Embryonic facial prominence (tissue), 1 donor: ENCODE measurements around the gene FAM83G.
"Not testable (repeated sequence)": the region's sequence is repeated elsewhere in the genome, so short reads cannot be mapped to it uniquely, and the experiment has no call there.

Experiments
- DNase-seq: peaks from one replicate; pipeline ENCODE4 v3.0.0-alpha.2; 2016; ENCODE audit errors: extremely low spot score

FAM83G gene, protein sequence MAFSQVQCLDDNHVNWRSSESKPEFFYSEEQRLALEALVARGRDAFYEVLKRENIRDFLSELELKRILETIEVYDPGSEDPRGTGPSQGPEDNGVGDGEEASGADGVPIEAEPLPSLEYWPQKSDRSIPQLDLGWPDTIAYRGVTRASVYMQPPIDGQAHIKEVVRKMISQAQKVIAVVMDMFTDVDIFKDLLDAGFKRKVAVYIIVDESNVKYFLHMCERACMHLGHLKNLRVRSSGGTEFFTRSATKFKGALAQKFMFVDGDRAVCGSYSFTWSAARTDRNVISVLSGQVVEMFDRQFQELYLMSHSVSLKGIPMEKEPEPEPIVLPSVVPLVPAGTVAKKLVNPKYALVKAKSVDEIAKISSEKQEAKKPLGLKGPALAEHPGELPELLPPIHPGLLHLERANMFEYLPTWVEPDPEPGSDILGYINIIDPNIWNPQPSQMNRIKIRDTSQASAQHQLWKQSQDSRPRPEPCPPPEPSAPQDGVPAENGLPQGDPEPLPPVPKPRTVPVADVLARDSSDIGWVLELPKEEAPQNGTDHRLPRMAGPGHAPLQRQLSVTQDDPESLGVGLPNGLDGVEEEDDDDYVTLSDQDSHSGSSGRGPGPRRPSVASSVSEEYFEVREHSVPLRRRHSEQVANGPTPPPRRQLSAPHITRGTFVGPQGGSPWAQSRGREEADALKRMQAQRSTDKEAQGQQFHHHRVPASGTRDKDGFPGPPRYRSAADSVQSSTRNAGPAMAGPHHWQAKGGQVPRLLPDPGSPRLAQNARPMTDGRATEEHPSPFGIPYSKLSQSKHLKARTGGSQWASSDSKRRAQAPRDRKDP

DNA sequence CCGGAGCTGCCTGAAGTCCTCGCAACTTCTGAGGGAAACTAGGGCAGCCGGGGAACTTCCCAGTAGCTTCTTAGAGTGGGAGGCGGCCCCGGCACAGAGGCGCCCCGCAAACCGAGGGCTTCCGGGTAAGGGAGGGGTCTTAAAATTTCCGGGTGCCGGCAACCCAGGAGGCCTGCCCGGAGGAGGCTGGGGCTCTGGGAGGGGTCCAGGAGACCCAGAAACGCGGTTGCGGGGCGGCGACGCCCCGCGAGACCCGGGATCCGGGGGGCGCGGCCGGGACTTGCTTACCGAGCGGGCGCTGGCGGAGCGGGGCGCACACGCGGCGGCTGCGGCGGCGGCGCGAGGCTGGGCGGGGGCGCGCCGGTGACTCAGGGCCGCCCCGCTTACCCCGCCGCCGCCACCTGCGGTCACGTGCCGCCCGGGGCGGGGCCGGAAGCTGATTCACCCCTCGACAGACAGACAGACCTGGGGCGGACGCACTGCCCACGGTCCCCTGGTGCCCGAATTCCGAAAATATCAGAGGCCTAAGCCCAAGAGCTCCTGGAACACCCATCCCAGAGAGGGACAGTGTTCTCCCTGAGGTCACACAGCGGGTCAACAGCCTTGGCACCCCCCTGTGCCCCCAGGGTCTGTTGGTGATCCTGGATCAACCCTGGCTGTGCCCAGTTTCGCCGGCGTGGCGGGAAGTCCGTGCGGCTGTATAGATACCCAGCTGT lies at the start of gene FAM83G:
TSS of gene FAM83G (minus strand) at position 344 of the 716 bp plus-strand sequence. CDS start 723 bp downstream, outside the sequence.
- DNase-seq = no peak

DNA sequence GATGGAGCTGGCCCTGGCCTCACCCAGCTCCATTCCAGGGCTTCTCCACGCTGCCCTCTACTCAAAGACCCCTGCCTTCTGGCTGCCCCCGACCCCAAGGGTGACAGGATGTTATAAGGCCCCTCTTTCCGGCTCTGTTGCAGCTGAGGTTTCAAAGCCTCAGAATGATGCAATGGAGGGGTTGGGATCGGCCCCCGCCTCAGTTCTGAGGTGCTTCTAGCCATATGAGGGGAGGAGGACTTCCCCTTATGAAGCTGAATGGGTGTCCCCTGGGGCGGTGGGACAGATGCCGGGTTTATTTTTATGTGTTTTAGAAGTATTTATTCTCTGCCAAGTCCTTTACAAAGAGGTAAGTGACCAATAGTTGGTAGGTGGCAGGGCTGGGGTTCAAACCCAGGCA lies 44.3 kb upstream of the FAM83G start:
- not testable (repeated sequence) for DNase-seq

DNA sequence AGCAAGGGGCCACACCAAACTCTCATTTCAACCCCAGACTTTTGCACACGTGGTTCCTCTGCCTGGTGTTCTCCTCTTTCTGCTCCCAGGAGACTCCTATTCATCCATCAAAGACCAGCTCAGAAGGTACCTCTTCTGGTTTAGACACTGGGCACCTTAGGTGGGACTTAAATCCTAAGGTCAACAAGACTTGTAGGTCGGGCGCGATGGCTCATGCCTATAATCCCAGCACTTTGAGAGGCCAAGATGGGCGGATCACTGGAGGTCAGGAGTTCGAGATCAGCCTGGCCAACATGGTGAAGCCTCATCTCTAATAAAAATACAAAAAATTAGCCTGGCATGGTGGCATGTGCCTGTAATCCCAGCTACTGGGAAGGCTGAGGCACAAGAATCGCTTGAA lies 42.9 kb upstream of the FAM83G start:
- not testable (repeated sequence) for DNase-seq

DNA sequence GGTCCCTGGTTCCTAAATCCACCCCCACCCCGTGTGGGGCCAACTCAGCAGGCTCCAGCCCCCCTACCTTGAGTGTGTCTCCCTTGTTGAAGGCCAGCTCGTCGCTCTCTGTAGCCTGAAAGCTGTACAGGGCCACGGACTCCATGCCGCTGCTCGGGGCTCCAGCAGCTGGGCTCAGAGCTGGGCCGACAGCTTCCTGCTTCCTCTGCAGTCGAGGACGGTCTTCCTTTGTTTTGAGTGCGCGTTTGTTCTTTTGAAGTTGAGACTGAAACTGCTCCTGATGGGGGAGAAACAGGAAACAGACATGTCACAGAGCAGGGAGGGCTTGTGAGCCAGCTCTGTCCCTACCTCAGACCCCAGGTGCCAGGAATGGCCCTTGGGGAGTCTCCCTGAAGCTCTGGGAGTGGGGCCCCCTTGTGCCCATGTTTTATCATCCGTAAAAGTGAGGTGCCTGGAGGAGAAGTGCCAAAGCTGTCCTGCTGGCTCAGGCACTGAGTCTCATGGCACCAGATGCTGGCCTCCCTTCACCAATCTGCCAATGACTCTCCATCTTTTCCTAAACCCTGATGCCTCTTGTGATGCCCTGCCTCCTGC lies 42.3 kb upstream of the FAM83G start, which contains the start of gene GRAP:
TSS of gene GRAP (minus strand) at position 176 of the 594 bp plus-strand sequence. CDS start at position 145, 31 bp downstream.
- not testable (repeated sequence) for DNase-seq

DNA sequence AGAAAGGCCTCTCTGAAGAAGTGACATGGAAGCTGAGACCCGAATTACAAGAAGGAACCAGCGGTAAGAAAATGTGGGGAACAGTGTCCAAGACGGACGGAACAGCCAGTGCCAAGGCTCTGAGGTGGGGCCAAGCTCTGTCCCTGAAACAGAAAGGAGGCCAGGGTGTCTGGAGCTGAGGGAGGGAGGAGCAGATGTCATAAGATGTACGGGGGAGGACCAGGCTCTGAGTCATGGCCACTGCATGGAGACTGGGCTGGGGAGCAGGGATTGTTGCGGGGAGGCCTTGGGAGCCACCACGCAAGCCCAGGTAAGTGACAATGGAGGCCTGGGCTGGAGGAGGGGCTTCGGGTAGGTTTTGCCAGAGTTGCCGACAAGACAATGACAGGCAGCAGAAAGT lies 40.1 kb upstream of the FAM83G start:
- not testable (repeated sequence) for DNase-seq

DNA sequence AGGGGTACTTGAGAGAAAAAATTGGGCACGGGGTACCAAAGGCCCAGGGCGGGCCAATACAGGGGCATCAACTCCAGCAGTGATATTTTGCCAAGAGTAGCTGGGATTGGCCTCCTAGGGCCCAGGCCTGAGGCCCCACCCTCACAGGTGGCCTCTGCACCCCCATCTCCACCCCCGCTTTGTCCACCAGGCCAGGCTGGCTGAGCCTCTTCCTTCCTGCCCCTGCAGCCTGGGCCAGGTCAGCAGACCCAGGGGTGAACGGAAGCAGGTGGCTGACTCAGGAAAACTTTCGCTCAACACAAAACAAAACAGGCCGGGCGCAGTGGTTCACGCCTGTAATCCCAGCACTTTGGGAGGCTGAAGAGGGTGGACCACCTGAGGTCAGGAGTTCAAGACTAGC lies 38.5 kb upstream of the FAM83G start:
- not testable (repeated sequence) for DNase-seq

DNA sequence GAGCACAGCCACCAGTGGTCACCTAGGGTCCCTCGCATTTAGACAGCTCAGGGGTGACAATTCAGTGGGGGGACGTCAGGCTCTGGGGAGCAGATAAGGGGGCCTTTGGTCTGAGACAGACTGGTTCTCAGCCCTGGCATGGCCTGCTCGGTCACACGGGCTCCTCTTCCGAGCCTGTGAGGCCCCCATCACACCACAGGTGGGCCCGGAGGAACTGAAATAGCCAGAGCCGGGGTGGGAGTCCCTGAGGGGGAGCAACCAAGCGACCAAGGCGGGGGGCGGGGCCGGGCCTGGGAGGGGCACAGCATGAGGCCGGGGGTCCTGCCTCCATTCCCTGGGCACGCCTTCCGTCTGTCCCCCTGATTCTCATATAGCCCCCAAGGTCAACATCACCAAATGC lies 37.8 kb upstream of the FAM83G start:
- DNase-seq = not testable (repeated sequence)

DNA sequence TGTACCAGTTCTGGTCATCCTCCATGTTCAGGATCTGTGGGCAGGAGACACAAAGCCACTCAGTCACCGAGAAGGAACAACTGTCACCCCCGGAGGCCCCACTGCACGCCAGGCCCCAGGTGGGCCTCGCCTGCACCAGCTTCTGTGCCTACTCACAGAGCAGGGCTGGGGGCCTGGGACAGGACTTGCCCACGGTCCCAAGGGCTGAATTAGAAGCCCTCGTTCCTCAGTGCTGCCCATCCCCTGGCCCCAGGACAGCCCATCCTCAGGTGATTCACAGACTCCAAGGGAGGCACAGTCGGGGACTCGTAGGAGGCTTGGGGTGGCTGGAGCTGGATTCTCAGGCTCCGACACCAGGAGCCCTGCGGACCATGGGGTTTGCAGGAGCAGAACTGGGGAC lies 37.3 kb upstream of the FAM83G start:
- DNase-seq = not testable (repeated sequence)

DNA sequence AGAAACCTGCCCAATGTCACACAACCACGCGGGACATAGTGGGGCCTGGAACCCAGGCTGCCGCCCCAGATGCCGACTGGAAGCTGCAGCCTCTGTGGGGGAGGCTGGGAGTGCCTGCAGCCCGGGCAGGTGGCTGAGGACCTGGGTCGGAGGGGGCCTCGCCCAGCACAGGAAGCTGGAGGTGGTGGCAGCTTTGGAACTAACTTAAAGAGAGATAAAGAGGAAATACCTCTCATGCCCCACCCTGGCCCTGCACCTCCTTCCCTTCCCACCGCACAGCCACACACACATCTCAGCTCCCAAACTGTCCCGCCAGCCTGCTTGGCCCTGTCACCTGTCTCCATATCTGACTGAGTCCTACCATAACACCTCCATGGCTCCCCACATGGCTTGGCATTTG lies 35.8 kb upstream of the FAM83G start:
- not testable (repeated sequence) for DNase-seq

DNA sequence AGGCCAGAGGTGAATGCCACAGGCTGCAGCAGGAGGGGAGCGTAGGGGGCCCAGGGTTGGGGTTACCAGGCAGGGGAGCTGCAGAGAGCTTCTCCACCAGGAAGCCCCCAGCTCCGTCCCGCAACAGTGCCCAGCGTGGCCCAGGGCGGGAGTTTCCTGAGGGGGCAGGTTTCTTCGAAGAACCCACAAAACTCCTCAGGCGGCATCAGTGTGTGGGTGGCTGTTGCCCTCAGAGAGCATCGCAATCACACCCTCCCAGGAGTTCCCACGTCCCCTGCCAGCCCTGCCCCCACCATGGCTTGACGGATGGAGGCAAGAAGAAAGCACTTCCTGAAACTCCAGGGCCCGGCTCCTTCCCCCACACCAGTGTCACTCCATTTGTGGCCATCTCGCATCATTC lies 34.2 kb upstream of the FAM83G start:
- not testable (repeated sequence) for DNase-seq

DNA sequence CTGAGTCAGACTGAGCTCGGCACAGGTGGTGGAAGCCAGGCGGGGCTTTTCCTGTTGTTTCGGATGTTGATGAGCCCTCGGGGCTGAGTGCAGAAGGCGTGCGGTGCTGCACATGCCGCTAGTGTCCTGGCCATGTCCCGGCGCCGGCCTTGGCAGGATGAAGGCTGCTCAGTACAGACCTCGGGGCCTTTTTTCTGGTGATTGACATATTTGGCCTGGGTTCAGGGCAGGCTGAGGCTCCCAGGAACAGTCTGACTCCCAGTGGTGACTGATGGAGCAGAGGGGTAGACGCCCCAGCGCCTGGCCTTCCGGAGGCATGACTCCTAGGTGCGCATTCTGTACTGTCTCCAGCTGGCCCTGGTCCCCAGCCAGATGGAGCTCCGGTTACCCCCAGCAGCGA lies 33.4 kb upstream of the FAM83G start:
- DNase-seq = not testable (repeated sequence)

DNA sequence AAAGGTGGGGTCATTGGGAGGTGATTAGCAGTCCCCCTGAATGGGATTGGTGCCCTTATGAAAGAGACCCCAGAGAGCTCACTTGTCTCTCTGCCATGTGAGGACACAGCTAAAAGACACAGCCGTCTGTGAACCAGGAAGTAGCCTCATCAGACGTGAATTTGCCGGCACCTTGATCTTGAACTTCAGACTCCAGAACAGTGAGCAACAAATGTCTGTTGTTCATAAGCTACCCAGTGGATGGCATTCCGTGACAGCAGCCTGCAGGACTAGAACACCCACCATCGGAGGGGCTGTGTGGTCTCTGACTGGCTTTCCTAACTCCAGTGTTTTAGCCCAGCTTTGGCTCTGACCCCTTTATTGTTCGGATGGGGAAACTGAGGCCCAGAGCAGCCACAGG lies 33.0 kb upstream of the FAM83G start:
- DNase-seq = not testable (repeated sequence)

DNA sequence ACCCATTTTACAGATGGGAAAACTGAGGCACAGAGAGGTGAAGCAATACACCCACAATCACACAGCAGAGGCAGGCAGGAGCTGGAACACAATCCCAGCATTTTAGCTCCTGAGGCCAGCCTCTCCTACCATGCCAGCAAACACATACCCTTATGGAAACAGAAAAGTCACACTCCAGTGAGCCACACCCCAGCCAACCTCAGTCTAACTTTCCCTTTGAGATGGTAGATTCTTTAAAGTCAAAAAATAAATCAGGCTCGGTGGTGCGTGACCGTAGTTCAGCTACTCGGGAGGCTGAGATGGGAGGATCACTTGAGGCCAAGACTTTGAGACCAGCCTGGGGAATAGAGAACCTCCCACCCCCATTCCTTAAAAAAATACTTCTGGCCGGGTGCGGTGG lies 31.6 kb upstream of the FAM83G start:
- DNase-seq = not testable (repeated sequence)

DNA sequence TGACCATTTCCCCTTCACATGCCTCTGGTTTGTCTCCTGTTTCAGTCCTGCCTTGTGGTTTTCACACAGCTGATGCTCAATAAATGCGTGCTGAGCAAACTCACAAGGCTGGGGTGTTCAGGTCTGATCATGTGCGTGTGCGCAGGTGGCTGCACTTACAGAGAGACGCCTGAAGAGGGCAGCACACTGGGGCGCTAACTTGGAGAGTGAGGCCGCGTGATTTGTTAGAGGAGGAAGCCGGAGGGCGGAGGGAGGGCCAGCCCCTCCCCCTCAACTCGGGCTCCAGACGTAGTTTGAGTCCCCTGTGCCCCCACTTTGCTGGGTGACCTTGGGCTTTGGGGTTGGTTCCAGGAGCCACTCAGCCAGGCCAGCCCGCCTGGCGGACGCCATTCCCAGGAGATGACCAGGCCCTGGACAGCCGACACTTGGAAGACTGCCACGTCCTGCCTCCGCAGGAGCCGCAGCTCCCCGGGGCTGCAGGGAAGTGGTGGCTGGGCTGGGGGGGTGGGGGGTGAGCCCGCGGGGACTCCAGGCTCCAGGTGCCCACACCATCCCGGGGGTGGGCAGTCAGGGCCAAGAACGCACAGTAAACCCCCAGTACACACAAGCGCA lies 27.9 kb upstream of the FAM83G start:
- not testable (repeated sequence) for DNase-seq

DNA sequence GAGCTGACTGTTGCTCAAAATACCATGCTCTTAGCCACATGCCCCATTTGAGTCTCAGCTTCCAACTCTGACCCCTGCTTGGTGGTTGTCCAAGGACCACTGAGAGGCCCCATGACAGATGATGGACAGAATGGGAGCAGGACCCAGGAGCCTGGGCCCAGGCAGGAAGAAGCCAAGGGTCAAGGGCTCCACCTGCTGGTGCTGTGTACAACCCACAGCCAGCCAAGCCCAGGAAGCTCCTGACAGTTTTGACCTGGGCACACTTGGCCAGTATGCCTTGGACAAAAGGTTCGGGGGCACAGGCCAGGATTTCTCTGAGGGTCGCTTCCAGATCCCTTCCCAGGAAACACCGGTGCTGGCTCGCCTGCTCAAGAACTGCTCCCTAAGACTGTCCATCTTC lies 27.2 kb upstream of the FAM83G start:
- DNase-seq = not testable (repeated sequence)

DNA sequence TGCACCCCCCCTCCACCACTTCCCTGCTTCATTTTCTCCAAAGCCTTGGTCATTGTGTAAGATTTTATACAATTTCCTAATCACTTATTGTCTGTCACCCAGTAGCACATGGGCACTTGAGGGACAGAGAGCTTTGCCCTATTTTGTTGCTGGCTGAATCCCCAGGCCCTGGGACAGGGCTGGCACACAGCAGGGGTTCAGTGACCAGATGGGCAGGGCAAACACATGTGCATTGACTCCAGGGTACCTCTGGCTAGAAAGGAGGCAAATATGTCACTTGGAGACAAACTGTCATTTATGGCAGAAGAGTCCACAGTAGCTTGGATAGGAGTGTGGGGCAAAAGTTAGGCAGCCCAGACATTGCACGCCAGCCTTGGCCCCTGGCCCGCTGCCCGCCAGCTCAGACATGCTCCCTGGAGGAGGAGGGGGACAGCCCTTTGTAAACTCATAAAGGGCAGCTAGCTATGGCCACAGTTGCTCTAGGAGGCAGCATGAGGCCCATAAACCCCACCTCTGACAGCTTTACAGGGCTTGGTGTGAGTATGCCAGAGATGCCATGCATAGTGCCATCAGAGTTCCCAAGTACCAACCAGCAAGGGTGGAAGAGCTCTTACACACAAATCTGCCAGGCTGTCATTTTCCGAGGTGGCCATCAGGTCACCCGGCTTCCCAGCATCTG lies 26.3 kb upstream of the FAM83G start:
- DNase-seq = not testable (repeated sequence)

DNA sequence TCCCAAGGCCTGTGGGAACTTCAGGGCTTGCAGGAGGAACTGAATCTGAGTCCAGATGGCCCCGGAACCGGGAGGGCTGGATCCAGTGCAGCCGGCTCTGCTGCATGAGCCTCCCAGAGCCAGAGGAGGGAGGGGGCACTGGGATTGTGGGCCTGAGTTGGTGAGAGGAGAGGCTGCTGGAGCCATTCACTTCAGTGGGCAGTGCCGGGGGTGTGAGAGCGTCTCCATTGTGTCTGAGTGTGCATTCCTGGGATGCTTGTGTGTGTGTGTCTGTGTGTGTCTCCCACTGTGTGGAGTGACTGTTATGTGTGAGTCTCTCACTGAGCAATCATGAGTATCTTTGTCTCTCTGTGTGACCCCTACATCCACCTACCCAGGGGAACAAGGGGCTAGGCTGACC lies 25.2 kb upstream of the FAM83G start:
- DNase-seq = not testable (repeated sequence)

DNA sequence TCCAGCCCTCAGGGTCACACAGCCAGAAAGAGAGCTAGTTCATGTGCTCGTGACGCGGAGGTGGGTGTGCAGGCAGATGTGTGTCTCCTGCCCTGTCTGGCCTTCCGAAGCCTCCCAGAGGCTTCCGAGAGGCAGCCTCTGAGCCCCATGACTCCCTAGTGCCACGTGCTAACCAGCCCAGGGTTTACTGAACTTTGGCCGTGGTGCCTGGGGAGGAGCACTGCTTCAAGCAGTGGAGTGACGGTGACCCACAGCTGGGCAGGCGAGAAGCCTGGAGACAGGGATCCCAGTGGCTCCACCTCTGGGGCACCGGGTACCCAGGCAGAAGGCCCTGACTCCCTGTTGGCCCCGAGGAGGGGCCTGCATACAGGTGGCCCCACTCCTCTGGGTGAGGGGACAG lies 24.1 kb upstream of the FAM83G start:
- not testable (repeated sequence) for DNase-seq

DNA sequence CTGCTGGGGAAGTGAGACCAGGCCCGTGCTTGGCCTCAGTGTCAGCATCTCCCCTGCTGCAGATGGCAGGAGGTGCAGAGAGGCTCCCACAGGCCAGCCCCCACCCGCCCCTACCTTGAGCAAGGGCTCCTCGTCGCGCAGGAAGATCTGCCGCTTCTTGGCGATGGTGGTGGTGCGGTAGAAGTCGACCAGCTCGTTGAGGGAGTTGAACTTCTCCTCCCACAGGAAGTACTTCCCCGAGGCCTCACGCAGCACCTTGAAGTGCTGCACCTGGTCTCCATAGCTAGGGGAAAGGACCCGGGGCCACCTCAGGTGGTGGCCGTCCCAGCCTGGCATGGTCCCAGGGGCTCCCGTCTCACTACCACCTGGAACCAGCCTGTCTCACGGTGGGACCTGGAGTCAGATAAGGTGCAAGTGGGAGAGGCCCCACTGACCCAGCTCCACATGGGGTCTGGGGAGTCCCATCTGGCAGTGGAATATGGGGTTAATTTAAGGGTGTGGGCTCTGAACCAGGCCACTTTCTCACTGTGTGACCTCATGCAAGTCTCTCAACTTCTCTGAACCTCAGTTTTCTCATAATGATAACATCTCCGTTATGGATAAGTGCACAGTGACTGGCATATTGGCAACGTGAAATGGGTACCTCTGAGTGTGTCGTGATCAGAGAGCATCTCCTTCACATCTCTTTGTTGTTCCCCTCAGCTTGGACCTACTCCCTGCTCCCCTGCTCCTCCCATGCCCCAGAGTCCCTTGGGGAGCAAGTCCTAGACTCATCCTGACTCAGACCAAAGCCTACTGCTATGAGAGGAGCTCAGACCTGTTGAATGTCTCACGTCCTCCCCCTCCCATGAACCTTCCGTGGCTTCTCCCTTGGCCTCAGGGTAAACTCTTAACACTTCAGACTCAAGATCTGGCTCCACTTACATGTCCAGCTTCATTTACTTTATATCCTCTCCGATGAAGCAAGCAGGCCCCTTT lies 19.8 kb upstream of the FAM83G start:
- DNase-seq = no peak
